Glutamatergic neuron (in vitro differentiated cells): ENCODE data around the gene CDH2. TPM values are rescaled to one million over a fixed set of nuclear protein-coding genes. Genes with fewer than 3 reads are reported as not detected.
A peak's percentile ranks its signal among the peaks of the same experiment; 100 is the strongest.

Source experiments
- DNase-seq: peaks from one replicate; pipeline ENCODE4 v3.0.0; 2022
- H3K27ac Mint-ChIP-seq: one replicate; pipeline ENCODE4 v1.8.0; 2020; ENCODE audit warnings: mild to moderate bottlenecking, mixed read lengths, inconsistent platforms; ENCODE audit not compliant: unreplicated experiment
- H3K27me3 Mint-ChIP-seq: one replicate; pipeline ENCODE4 v1.8.0; 2020; ENCODE audit warnings: mild to moderate bottlenecking, moderate library complexity, mixed read lengths, inconsistent platforms; ENCODE audit not compliant: unreplicated experiment
- H3K36me3 Mint-ChIP-seq: one replicate; pipeline ENCODE4 v1.8.0; 2020; ENCODE audit warnings: mild to moderate bottlenecking, mixed read lengths, inconsistent platforms; ENCODE audit not compliant: unreplicated experiment
- H3K4me1 Mint-ChIP-seq: one replicate; pipeline ENCODE4 v1.8.0; 2020; ENCODE audit warnings: mild to moderate bottlenecking, low read depth, mixed read lengths, inconsistent platforms; ENCODE audit not compliant: unreplicated experiment
- H3K4me3 Mint-ChIP-seq: one replicate; pipeline ENCODE4 v1.8.0; 2020; ENCODE audit warnings: mild to moderate bottlenecking, mixed read lengths, inconsistent platforms; ENCODE audit not compliant: unreplicated experiment
- H3K9me3 Mint-ChIP-seq: one replicate; pipeline ENCODE4 v1.8.0; 2020; ENCODE audit warnings: mild to moderate bottlenecking, moderate library complexity, mixed read lengths, inconsistent platforms; ENCODE audit not compliant: unreplicated experiment
- total RNA-seq: library from RNA; stranded (reverse); fragmentation: NEBNext Ultra II Directional; extraction: Animal tissue kit (Norgen Biotek cat#: 25700); gene quantifications from one replicate; pipeline ENCODE4 v1.2.1, GENCODE V29; 2021; ENCODE audit not compliant: unreplicated experiment
- TF ChIP-seq, protein P1 (sequence below): fragments of 200-600 bp; sonication (generic); IDR thresholded peaks from one replicate; pipeline ENCODE4 v1.5.0; 2021; ENCODE audit not compliant: partially characterized antibody, unreplicated experiment

CDH2 gene
- total RNA-seq, 1 donor from 2014 or later, result 224 TPM

DNA sequence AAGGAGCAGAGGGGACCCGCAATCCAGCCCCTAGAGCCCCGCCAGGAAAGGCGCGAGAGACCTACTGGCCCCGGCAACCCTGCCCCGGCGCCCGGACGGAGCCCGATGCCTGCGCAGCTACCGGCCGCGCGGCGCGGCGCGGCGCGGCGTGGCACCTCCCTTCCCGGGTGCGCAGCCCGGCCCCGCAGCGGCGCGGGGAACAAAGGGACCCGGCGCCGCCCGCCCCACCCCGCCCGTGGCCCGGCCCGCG lies 307 bp downstream of the CDH2 start:
- Mint-ChIP-seq H3K4me3 (peak overlapping the region; percentile 100), H3K9me3 (peaks cover 24% of the 10 kb centered on the region), H3K36me3 (no peaks in the 10 kb centered on the region), H3K27me3 (peaks cover 18% of the 10 kb centered on the region), H3K27ac (peak overlapping the region; percentile 99), H3K4me1 (peaks cover 18% of the 10 kb centered on the region)
- no peak for DNase-seq
- TF ChIP-seq, protein P1, sequence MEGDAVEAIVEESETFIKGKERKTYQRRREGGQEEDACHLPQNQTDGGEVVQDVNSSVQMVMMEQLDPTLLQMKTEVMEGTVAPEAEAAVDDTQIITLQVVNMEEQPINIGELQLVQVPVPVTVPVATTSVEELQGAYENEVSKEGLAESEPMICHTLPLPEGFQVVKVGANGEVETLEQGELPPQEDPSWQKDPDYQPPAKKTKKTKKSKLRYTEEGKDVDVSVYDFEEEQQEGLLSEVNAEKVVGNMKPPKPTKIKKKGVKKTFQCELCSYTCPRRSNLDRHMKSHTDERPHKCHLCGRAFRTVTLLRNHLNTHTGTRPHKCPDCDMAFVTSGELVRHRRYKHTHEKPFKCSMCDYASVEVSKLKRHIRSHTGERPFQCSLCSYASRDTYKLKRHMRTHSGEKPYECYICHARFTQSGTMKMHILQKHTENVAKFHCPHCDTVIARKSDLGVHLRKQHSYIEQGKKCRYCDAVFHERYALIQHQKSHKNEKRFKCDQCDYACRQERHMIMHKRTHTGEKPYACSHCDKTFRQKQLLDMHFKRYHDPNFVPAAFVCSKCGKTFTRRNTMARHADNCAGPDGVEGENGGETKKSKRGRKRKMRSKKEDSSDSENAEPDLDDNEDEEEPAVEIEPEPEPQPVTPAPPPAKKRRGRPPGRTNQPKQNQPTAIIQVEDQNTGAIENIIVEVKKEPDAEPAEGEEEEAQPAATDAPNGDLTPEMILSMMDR, result no peak

DNA sequence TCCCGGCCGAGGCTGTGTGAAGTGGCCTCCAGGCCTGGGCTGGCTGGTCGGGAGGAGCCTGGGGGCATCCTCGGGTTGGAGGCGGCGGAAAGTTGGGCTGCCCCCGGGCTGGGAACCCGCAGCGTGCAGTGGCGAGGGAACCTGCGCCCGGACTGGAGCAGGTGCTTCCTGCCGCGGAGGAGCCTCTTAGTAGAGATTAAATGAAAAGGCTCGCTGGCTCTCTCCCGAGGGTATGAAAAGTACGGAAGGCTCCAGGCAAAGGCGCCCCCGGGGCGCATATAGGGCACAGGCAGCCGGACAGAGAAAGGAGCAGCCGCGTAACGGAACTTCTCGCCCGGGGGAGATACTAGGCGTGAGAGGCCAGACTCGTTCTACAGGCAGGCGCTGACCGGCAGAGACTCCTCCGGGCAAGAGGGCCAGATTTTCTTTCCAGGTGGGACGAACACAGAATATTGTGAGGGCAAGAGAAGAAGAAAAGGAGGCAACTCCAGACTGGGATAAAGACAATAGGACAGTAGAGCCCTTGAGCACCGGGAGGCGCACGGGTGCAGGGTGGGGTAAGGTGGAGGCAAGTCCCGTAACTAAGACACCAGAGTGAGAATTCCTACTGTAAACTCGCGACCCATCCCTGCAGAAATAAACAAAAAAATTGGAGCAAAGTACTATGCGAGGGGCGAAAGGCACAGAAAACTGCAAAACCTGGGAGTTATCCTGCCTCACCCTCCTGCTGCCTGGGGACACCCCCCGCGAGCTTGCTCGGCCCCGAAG lies 816 bp downstream of the CDH2 start:
- Mint-ChIP-seq H3K36me3 (no peaks in the 10 kb centered on the region), H3K4me1 (peaks cover 20% of the 10 kb centered on the region), H3K27me3 (peaks cover 18% of the 10 kb centered on the region), H3K9me3 (peaks cover 24% of the 10 kb centered on the region), H3K27ac (peak overlapping the region; percentile 99), H3K4me3 (peak overlapping the region; percentile 100)
- peak; percentile 68 for DNase-seq
- TF ChIP-seq, protein P1, result no peak

DNA sequence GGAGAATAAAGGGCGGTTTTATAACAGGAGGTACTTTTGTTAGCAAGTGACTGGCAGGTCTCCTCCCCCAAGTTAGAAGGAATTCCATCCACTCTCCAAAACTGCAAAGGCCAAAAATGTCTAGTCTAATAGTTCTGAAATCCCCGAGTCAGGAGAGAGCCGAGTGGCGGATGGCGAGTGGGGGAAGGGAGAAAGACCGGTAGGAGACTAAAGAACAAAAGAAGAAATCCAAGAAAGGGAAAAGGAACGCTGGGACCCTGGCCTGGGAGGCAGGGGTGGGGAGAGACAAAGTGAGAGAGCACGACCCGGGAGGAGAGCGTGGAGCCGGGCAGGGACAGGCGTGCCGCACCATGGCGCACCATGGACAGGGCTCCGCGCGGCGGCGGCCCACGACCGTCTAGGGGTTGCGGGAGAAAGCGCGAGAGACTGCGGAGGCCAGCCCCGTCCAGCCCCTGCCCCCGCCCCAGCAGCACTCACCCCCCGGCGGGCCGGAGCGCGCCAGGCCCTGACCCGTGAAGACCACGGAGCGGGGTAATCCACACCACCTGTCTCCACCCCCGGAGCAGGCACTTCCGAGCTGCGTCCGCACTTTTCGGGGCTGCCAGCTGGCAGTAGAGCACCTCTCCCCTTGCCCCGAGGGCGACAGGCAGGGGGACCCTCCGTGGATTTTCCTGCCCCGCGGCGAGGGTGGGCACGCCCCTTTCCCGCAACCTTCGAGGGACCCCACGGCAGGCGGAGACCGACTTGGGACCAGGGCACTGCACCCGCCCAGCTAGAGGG lies 1.6 kb downstream of the CDH2 start:
- peak; percentile 71 for DNase-seq
- H3K27ac Mint-ChIP-seq, result peak overlapping the region; percentile 99

DNA sequence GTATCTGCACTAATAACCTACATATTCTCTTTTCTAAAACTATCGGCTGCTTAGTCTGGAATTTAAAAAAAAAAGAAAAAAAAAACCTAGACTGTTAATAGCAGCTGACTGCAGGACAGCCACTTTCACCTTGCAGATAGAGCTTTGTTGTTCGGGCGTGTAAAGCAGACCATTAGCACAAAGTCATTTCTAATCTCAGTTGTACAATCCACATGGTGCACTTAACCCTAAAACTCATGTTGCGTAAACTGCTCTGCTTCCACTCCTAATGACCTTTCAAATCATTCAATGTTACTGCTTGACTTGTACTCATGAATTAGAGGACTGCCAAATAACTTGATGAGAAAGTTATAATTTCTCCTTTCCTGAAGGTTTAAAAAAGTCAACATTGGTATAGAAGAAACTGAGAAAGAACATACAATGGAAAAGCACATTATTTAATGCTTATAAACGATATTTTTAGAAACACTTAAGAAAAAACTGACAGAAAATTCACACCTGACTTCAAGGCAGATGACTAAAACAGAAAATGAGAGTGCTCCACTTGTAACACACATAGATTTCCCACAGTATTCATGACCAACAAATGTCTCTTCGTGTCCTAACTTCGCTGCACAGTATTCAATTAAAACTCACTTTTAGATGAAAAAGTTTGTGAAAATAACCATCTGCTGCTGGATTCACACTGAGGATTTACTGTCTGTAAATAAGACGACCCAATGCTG lies 2.6 kb downstream of the CDH2 start:
- H3K4me1 Mint-ChIP-seq, result peaks cover 22% of the 10 kb centered on the region
- peaks cover 18% of the 10 kb centered on the region for H3K27me3 Mint-ChIP-seq
- H3K36me3 Mint-ChIP-seq, result no peaks in the 10 kb centered on the region
- H3K4me3 Mint-ChIP-seq, result peak overlapping the region; percentile 100
- peaks cover 23% of the 10 kb centered on the region for H3K9me3 Mint-ChIP-seq
- no peak for DNase-seq
- TF ChIP-seq, protein P1, result no peak
- H3K27ac Mint-ChIP-seq, result peak overlapping the region; percentile 98

More for the DNA sequence above, 1.6 kb downstream of the CDH2 start:
- Mint-ChIP-seq H3K4me3 (peak overlapping the region; percentile 100), H3K36me3 (no peaks in the 10 kb centered on the region), H3K27me3 (peaks cover 18% of the 10 kb centered on the region), H3K4me1 (peaks cover 20% of the 10 kb centered on the region), H3K9me3 (peaks cover 24% of the 10 kb centered on the region)
- TF ChIP-seq, protein P1, result no peak
